K562 (cell line): Measurements from ENCODE around the gene CACNA2D2. TPM values are rescaled to one million over a fixed set of nuclear protein-coding genes. Genes with fewer than 3 reads are reported as not detected.

Experiments
- ATAC-seq: fragments of 200-7000 bp; cut with Tn5 transposase; 3 replicates; pipeline ENCODE4 v1.9.1; 2020; ENCODE audit warnings: moderate library complexity
- BruUV-seq: library from RNA; stranded (reverse); fragments of 400-500 nt; replicated peaks from 2 replicates; lab custom pipeline; 2021; lab: Mats Ljungman, UMichigan
- CTCF ChIA-PET: fragments of 300-600 bp; formaldehyde crosslinking; extraction: SDS; loops from one replicate; lab custom pipeline; 2021; ENCODE audit warnings: low intra/inter-chr PET ratio; lab: Yijun Ruan, JAX
- POLR2A ChIA-PET: fragments of 300-600, 350-650 bp; sonication (Branson Sonifier 250); formaldehyde crosslinking; extraction: SDS; loops from one replicate; lab custom pipeline; 2021; ENCODE audit warnings: antibody characterized with exemption, inconsistent platforms; lab: Yijun Ruan, JAX
- DNase-seq, 4 experiments: peaks; one replicate each; pipeline versions ENCODE4 v3.0.0 to v3.0.0-alpha.2; 2011 to 2018; ENCODE audit warnings: low spot score in 3 of 4, mixed read lengths in 3 of 4; ENCODE audit errors: extremely low read depth in 1 of 4
- FAIRE-seq: peaks from 2 replicates; lab custom pipeline; 2011; peaks lifted over from hg19 to GRCh38; lab: Jason Lieb, UNC
- H2AFZ ChIP-seq: 2 replicates; pipeline ENCODE4 v1.6.0; 2011; ENCODE audit warnings: low read depth, low read length, control low read depth, inconsistent platforms
- H3K27ac ChIP-seq: fragments of 200-600 bp; 3 replicates; pipeline ENCODE4 v1.8.0; 2011; ENCODE audit warnings: low read depth, mild to moderate bottlenecking, control low read depth, inconsistent platforms, low read length, moderate library complexity, mixed read lengths; ENCODE audit errors: extremely low read depth
- H3K27me3 ChIP-seq, 2 experiments: fragments of 300-600 bp in 1 of 2; 2 replicates in 1 of 2; 3 replicates in 1 of 2; pipeline versions ENCODE4 v1.6.0 to v1.8.0; 2011; ENCODE audit warnings: inconsistent platforms in 2 of 2, low read length in 2 of 2, mild to moderate bottlenecking in 1 of 2, mixed read lengths in 1 of 2, moderate library complexity in 1 of 2; ENCODE audit not compliant: control insufficient read depth in 2 of 2, insufficient read depth in 2 of 2
- H3K36me3 ChIP-seq: fragments of 300-600 bp; 3 replicates; pipeline ENCODE4 v1.8.0; 2011; ENCODE audit warnings: mild to moderate bottlenecking, low read length, inconsistent platforms; ENCODE audit not compliant: control insufficient read depth, insufficient read depth
- H3K4me1 ChIP-seq, 2 experiments: fragments of 200-600 bp in 1 of 2; replicated peaks in 1 of 2; 2 replicates in 1 of 2; 3 replicates in 1 of 2; pipeline versions ENCODE4 v1.5.1 to v1.8.0; 2011; ENCODE audit warnings: inconsistent platforms in 2 of 2, low read length in 2 of 2, mild to moderate bottlenecking in 1 of 2, mixed read lengths in 1 of 2, moderate library complexity in 1 of 2; ENCODE audit not compliant: control insufficient read depth in 2 of 2, insufficient read depth in 2 of 2
- H3K4me2 ChIP-seq: 2 replicates; pipeline ENCODE4 v1.6.1; 2011; ENCODE audit warnings: low read length, control low read depth, inconsistent platforms, mixed read lengths; ENCODE audit not compliant: insufficient read depth
- H3K4me3 ChIP-seq: fragments of 200-600 bp; sonication (generic), shearing (Covaris generic); 2 replicates; pipeline ENCODE4 v1.5.1; 2016; ENCODE audit warnings: control low read depth, inconsistent platforms
- H3K79me2 ChIP-seq: fragments of 200-600 bp; 3 replicates; pipeline ENCODE4 v1.8.0; 2011; ENCODE audit warnings: low read length, inconsistent platforms; ENCODE audit not compliant: control insufficient read depth, insufficient read depth
- H3K9ac ChIP-seq, 2 experiments: 2 replicates each; pipeline versions ENCODE4 v1.6.0 to v1.6.1; 2011; ENCODE audit warnings: low read depth in 2 of 2, low read length in 2 of 2, control low read depth in 1 of 2, inconsistent platforms in 1 of 2, mild to moderate bottlenecking in 1 of 2, mixed read lengths in 1 of 2; ENCODE audit not compliant: insufficient read depth in 1 of 2
- H3K9me1 ChIP-seq: one replicate; pipeline ENCODE4 v1.6.0; 2011; ENCODE audit warnings: inconsistent platforms, mild to moderate bottlenecking, low read length, moderate library complexity; ENCODE audit not compliant: control insufficient read depth, insufficient read depth
- H3K9me3 ChIP-seq: replicated peaks from 2 replicates; pipeline ENCODE4 v1.5.1; 2011; ENCODE audit warnings: low read depth, low read length, inconsistent platforms; ENCODE audit not compliant: control insufficient read depth, insufficient read depth
- H4K20me1 ChIP-seq: replicated peaks from 2 replicates; pipeline ENCODE4 v1.6.1; 2011; ENCODE audit warnings: low read length, inconsistent platforms, mixed read lengths; ENCODE audit not compliant: control insufficient read depth, insufficient read depth
- IRF2 ChIP-seq: sonication (generic); formaldehyde crosslinking; IDR thresholded peaks from 2 replicates; pipeline ENCODE4 v1.8.1; 2022; ENCODE audit warnings: mild to moderate bottlenecking, missing genetic modification reagents
- MEF2A ChIP-seq: IDR thresholded peaks from 2 replicates; pipeline ENCODE4 v1.6.1; 2011; ENCODE audit warnings: low read depth, mild to moderate bottlenecking, low read length, moderate library complexity; ENCODE audit not compliant: control insufficient read depth
- WGBS: fragments of 100-300 bp; shearing (Covaris generic); methylation state at CpG from one replicate; pipeline ENCODE4 v1.1.6; 2016; ENCODE audit warnings: low coverage, mixed read lengths; ENCODE audit not compliant: insufficient coverage; ENCODE audit errors: missing lambda C conversion rate; 5-methylcytosine and 5-hydroxymethylcytosine counted together
- in situ Hi-C: fragments of 300-500 bp; cut with MboI; formaldehyde crosslinking; loops from 4 replicates; pipeline ENCODE4 v1.15.0; 2018; ENCODE audit warnings: inconsistent platforms, mixed read lengths
- intact Hi-C: fragments of 100-400 bp; cut with micrococcal nuclease; formaldehyde crosslinking; loops from 2 replicates; pipeline ENCODE4 v1.14.2; 2022
- polyA plus RNA-seq, 8 experiments: library from polyadenylated mRNA; depleted of rRNA in 4 of 8; stranded (reverse) in 5 of 8; unstranded in 3 of 8; fragments of >200 nt; fragmentation: Nextera tagmentation in 2 of 8; fragmentation: Illumina TruSeq in 1 of 8; extraction: Ambion mirVana in 2 of 8; extraction: Trizol in 1 of 8; gene quantifications; 2 replicates each; pipeline versions ENCODE4 v1.2.1 to v1.2.3, GENCODE V29; 2011 to 2014; ENCODE audit warnings: inconsistent platforms in 1 of 8, missing spikeins in 1 of 8
- total RNA-seq, 7 experiments: library from RNA; depleted of rRNA in 6 of 7; stranded (reverse); fragments of >200 nt in 6 of 7; fragmentation: Illumina TruSeq in 2 of 7; extraction: Trizol in 2 of 7; gene quantifications; 2 replicates each; pipeline versions ENCODE4 v1.2.1 to v1.2.3, GENCODE V29; 2011 to 2021; ENCODE audit warnings: low replicate concordance in 1 of 7
- TF ChIP-seq, protein P1 (sequence below): fragments of 450-650 bp; IDR thresholded peaks from 2 replicates; pipeline ENCODE4 v1.6.1; 2016
- TF ChIP-seq, protein P2 (sequence below), 2 experiments: fragments of 200-800 bp in 1 of 2; sonication (Bioruptor generic) in 1 of 2; sonication (generic) in 1 of 2; formaldehyde crosslinking in 1 of 2; IDR thresholded peaks in 1 of 2; conservative IDR thresholded peaks in 1 of 2; 2 replicates each; pipeline versions ENCODE4 v1.5.0 to v1.6.1; 2016 to 2020; ENCODE audit warnings: missing compliant biosample characterization in 1 of 2, missing genetic modification characterization in 1 of 2, missing genetic modification reagents in 1 of 2

Gene CACNA2D2
- total and polyA plus RNA-seq, 9 of the 15 experiments (the other 6 are each of a cell fraction or from before 2014, with no cell fraction given) = 0.11 to 0.58 (median 0.36) TPM; not detected in 2

DNA sequence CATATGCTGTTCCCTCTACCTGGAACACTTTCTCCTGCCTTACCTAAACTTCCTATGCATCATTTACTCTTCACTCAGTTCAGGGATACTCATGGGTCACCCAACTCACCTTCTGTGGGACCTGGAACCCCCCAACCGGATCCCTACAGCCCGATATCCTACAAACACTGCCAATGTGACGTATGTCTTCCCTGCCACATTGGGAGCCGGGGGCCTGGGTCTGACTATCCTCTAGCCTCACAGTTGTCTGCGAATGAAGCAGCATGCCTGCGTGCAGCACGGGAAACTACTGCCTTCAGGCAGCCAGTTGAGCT, 153.3 kb downstream of the CACNA2D2 start:
- Histone ChIP-seq H4K20me1 (no peaks in the 10 kb centered on the region; the same call in 1 of the 2 replicates), H2AFZ (peak overlapping the region; percentile 98), H3K4me2 (peak overlapping the region; percentile 86), H3K27me3 (no peaks in the 10 kb centered on the region), H3K9me3 (no peaks in the 10 kb centered on the region; the same call in 1 of the 2 replicates), H3K4me3 (peak overlapping the region; percentile 72), H3K9me1 (peaks cover under 1% of the 10 kb centered on the region), H3K4me1 (peaks cover 11 to 49% of the 10 kb centered on the region in 2 experiments; a peak in 4 of 5 replicates), H3K9ac (peak overlapping the region; percentile 73 to 93), H3K27ac (peak overlapping the region; percentile 77), H3K79me2 (peaks cover 26% of the 10 kb centered on the region), H3K36me3 (peaks cover 44% of the 10 kb centered on the region; the same call in 2 of the 3 replicates)
- DNase-seq (no peak), FAIRE-seq (no peak), ATAC-seq (no peak; the same call in 2 of the 3 replicates)
- CTCF ChIA-PET = no interaction called here
- BruUV-seq = TSS peak; percentile 60
- POLR2A ChIA-PET = interaction anchor here (0.6 to 1.6 kb wide), 8 partner anchors 9 to 53 kb away, joined by 3 to 12 read pairs (median 3); partner anchors contain the start of genes HYAL3, NAA80, RASSF1 and TMEM115
- 0% methylated on average over 7 of the region's 7 CpGs for WGBS
- in situ Hi-C loops = no loop called here
- TF ChIP-seq MEF2A (0 out of 2 replicates have a peak, but pooled peaks have one; percentile 40), IRF2 (no peak)
- TF ChIP-seq, protein P1, sequence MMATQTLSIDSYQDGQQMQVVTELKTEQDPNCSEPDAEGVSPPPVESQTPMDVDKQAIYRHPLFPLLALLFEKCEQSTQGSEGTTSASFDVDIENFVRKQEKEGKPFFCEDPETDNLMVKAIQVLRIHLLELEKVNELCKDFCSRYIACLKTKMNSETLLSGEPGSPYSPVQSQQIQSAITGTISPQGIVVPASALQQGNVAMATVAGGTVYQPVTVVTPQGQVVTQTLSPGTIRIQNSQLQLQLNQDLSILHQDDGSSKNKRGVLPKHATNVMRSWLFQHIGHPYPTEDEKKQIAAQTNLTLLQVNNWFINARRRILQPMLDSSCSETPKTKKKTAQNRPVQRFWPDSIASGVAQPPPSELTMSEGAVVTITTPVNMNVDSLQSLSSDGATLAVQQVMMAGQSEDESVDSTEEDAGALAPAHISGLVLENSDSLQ = no peak
- TF ChIP-seq, protein P2, sequence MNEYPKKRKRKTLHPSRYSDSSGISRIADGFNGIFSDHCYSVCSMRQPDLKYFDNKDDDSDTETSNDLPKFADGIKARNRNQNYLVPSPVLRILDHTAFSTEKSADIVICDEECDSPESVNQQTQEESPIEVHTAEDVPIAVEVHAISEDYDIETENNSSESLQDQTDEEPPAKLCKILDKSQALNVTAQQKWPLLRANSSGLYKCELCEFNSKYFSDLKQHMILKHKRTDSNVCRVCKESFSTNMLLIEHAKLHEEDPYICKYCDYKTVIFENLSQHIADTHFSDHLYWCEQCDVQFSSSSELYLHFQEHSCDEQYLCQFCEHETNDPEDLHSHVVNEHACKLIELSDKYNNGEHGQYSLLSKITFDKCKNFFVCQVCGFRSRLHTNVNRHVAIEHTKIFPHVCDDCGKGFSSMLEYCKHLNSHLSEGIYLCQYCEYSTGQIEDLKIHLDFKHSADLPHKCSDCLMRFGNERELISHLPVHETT (CRISPR knock-in tag; conservative IDR thresholded peaks at IDR 0.05 in 1 of 2, IDR thresholded peaks at IDR 0.05 in 1 of 2) = no peak
- intact Hi-C loops = no loop called here
